HepG2 (cell line): ENCODE measurements around the gene PHKG1. TPM values are rescaled to one million over a fixed set of nuclear protein-coding genes. Genes with fewer than 3 reads are reported as not detected.

Source experiments
- ATF6 ChIP-seq: sonication (generic); formaldehyde crosslinking; conservative IDR thresholded peaks from 2 replicates; pipeline ENCODE4 v1.4.0; 2020; ENCODE audit warnings: missing genetic modification reagents
- BCL3 ChIP-seq: sonication (generic); formaldehyde crosslinking; IDR thresholded peaks from 2 replicates; pipeline ENCODE4 v1.5.1; 2020; ENCODE audit warnings: mild to moderate bottlenecking, missing genetic modification reagents, moderate library complexity
- CHCHD3 ChIP-seq: sonication (generic); formaldehyde crosslinking; IDR thresholded peaks from 2 replicates; pipeline ENCODE4 v1.8.0; 2022; ENCODE audit warnings: mild to moderate bottlenecking, missing genetic modification reagents, moderate library complexity
- CHD2 ChIP-seq: IDR thresholded peaks from 2 replicates; pipeline ENCODE4 v1.6.1; 2011; ENCODE audit warnings: low read depth, low read length, improper control_type of control experiment
- GMEB1 ChIP-seq: sonication (generic); formaldehyde crosslinking; IDR thresholded peaks from 2 replicates; pipeline ENCODE4 v1.5.1; 2020; ENCODE audit warnings: missing genetic modification reagents, mild to moderate bottlenecking, borderline replicate concordance
- JARID2 ChIP-seq: sonication (generic); formaldehyde crosslinking; IDR thresholded peaks from 2 replicates; pipeline ENCODE4 v1.8.1; 2023; ENCODE audit warnings: missing genetic modification reagents, inconsistent platforms; ENCODE audit not compliant: insufficient replicate concordance
- KDM3A ChIP-seq: IDR thresholded peaks from 2 replicates; pipeline ENCODE4 v1.6.1; 2018; ENCODE audit warnings: low read depth, missing compliant biosample characterization
- MTERF4 ChIP-seq: sonication (generic); formaldehyde crosslinking; IDR thresholded peaks from 2 replicates; pipeline ENCODE4 v1.8.0; 2023; ENCODE audit warnings: mild to moderate bottlenecking, missing genetic modification reagents
- PHF5A ChIP-seq: IDR thresholded peaks from one replicate; pipeline ENCODE4 v1.6.1; 2018; ENCODE audit warnings: low read depth, missing genetic modification reagents; ENCODE audit not compliant: unreplicated experiment
- SRF ChIP-seq: IDR thresholded peaks from 2 replicates; pipeline ENCODE4 v1.6.1; 2011; ENCODE audit warnings: mild to moderate bottlenecking, low read depth, low read length, moderate library complexity
- TCF12 ChIP-seq, 2 experiments: fragments of 450-650 bp in 1 of 2; sonication (generic) in 1 of 2; formaldehyde crosslinking in 1 of 2; IDR thresholded peaks; 2 replicates each; pipeline versions ENCODE4 v1.6.1 to v1.8.0; 2017 to 2022; ENCODE audit warnings: antibody characterized with exemption in 1 of 2, mild to moderate bottlenecking in 1 of 2, missing genetic modification reagents in 1 of 2, moderate library complexity in 1 of 2
- ZBTB43 ChIP-seq: sonication (generic); formaldehyde crosslinking; conservative IDR thresholded peaks from 2 replicates; pipeline ENCODE4 v1.4.0; 2020; ENCODE audit warnings: missing genetic modification reagents
- ZBTB44 ChIP-seq: sonication (generic); formaldehyde crosslinking; IDR thresholded peaks from 2 replicates; pipeline ENCODE4 v1.4.0; 2020; ENCODE audit warnings: missing genetic modification reagents
- ZBTB7A ChIP-seq: sonication (generic); formaldehyde crosslinking; IDR thresholded peaks from 2 replicates; pipeline ENCODE4 v1.8.0; 2022; ENCODE audit warnings: mild to moderate bottlenecking, missing genetic modification reagents
- ZFP90 ChIP-seq: sonication (generic); formaldehyde crosslinking; IDR thresholded peaks from 2 replicates; pipeline ENCODE4 v1.8.0; 2022; ENCODE audit warnings: missing genetic modification reagents, mild to moderate bottlenecking, inconsistent platforms, borderline replicate concordance
- ZNF354B ChIP-seq: sonication (generic); formaldehyde crosslinking; IDR thresholded peaks from 2 replicates; pipeline ENCODE4 v1.8.0; 2022; ENCODE audit warnings: mild to moderate bottlenecking, missing genetic modification reagents
- ZNF629 ChIP-seq: sonication (generic); formaldehyde crosslinking; conservative IDR thresholded peaks from 2 replicates; pipeline ENCODE4 v1.5.0; 2020; ENCODE audit warnings: missing genetic modification reagents
- ZNF678 ChIP-seq: sonication (generic); formaldehyde crosslinking; IDR thresholded peaks from 2 replicates; pipeline ENCODE4 v1.4.0; 2020; ENCODE audit warnings: mild to moderate bottlenecking, missing genetic modification reagents
- ZNF788 ChIP-seq: sonication (generic); formaldehyde crosslinking; IDR thresholded peaks from 2 replicates; pipeline ENCODE4 v1.5.0; 2020; ENCODE audit warnings: mild to moderate bottlenecking, missing genetic modification reagents, borderline replicate concordance
- polyA plus RNA-seq, 8 experiments: library from polyadenylated mRNA; depleted of rRNA in 3 of 8; stranded (reverse) in 7 of 8; unstranded in 1 of 8; fragments of >200 nt; fragmentation: Illumina TruSeq in 4 of 8; extraction: Trizol in 4 of 8; gene quantifications; 2 replicates each; pipeline versions ENCODE4 v1.2.1 to v1.2.3, GENCODE V29; 2011 to 2016; ENCODE audit warnings: low read depth in 4 of 8, missing spikeins in 1 of 8, mixed read lengths in 1 of 8; ENCODE audit not compliant: insufficient read depth in 1 of 8
- total RNA-seq, 5 experiments: library from RNA; depleted of rRNA; stranded (reverse); fragments of >200 nt; fragmentation: Illumina TruSeq; extraction: Trizol; gene quantifications; 2 replicates each; pipeline ENCODE4 v1.2.3, GENCODE V29; 2016; ENCODE audit warnings: low read depth in 1 of 5

PHKG1 gene
- total and polyA plus RNA-seq, 2 of the 13 experiments (the other 11 are each of a cell fraction or from before 2014, with no cell fraction given) = 0.44 to 0.71 TPM

- TF ChIP-seq GMEB1 (CRISPR knock-in tag) = peak; percentile 61; the same call in 1 of the 2 replicates
- TF ChIP-seq ATF6 (CRISPR knock-in tag) = 0 out of 2 replicates have a peak, but pooled peaks have one; percentile 30
- no peak for TF ChIP-seq CHCHD3 (CRISPR knock-in tag)
- no peak for TF ChIP-seq ZBTB44 (CRISPR knock-in tag)
- TF ChIP-seq ZNF354B = no peak
- no peak for TF ChIP-seq ZBTB43 (CRISPR knock-in tag)
- peak; percentile 67; the same call in 1 of the 2 replicates for TF ChIP-seq KDM3A (CRISPR knock-in tag)
- no peak for TF ChIP-seq ZNF788 (CRISPR knock-in tag)
- no peak; the same call in 1 of the 2 replicates for TF ChIP-seq ZBTB7A (CRISPR knock-in tag)
- TF ChIP-seq TCF12 (IDR thresholded peaks at IDR 0.05) = no peak
- TF ChIP-seq TCF12 (CRISPR knock-in tag; IDR thresholded peaks at IDR 0.05) = no peak
- TF ChIP-seq BCL3 (CRISPR knock-in tag) = peak; percentile 29; the same call in 1 of the 2 replicates
- TF ChIP-seq ZNF678 = no peak
- peak; percentile 62 for TF ChIP-seq PHF5A (CRISPR knock-in tag)
- TF ChIP-seq ZFP90 (CRISPR knock-in tag) = no peak
- no peak for TF ChIP-seq CHD2
- 0 out of 2 replicates have a peak, but pooled peaks have one; percentile 51 for TF ChIP-seq MTERF4 (CRISPR knock-in tag)
- no peak for TF ChIP-seq SRF
- no peak for TF ChIP-seq ZNF629 (CRISPR knock-in tag)
- no peak for TF ChIP-seq JARID2
Measured at GRCh38 chr7:56033671-56034432, 58.9 kb downstream of the PHKG1 start (continued).
